HG03469 (cell line): ENCODE results near the gene HAUS2.
"Not testable (repeated sequence)": the region's sequence is repeated elsewhere in the genome, so short reads cannot be mapped to it uniquely, and the experiment has no call there.

Source experiments
- ATAC-seq: cut with Tn5 transposase; IDR thresholded peaks from one replicate; pipeline ENCODE4 v1.9.1; 2021; ENCODE audit warnings: mild to moderate bottlenecking, moderate library complexity, moderate number of reproducible peaks; ENCODE audit not compliant: unreplicated experiment

Gene HAUS2

GRCh38 chr15:42548249-42549031, at the start of gene HAUS2, which contains the start of gene LRRC57:
TSS of gene HAUS2 (plus strand) at chr15:42548838. CDS start at chr15:42548873, 35 bp downstream.
TSS of gene LRRC57 (minus strand) at chr15:42548793. CDS start at chr15:42548434, 359 bp downstream.
- ATAC-seq = no peak

GRCh38 chr15:42499858-42500609, 48.6 kb upstream of the HAUS2 start:
- ATAC-seq = no peak

- no peak for ATAC-seq
These were observed 46.2 kb upstream of the HAUS2 start for GRCh38 chr15:42502477-42502876.

- ATAC-seq = no peak
These were observed 44.8 kb upstream of the HAUS2 start for GRCh38 chr15:42503825-42504224.

- ATAC-seq = peak; percentile 5
These were observed 44.0 kb upstream of the HAUS2 start for GRCh38 chr15:42504631-42505030.

- ATAC-seq = no peak
These were observed 41.1 kb upstream of the HAUS2 start for GRCh38 chr15:42507514-42507913.

- no peak for ATAC-seq
These were observed 40.4 kb upstream of the HAUS2 start for GRCh38 chr15:42508263-42508690.

GRCh38 chr15:42510258-42511006, 38.2 kb upstream of the HAUS2 start:
- ATAC-seq = no peak

GRCh38 chr15:42511007-42511391, 37.6 kb upstream of the HAUS2 start:
- no peak for ATAC-seq

GRCh38 chr15:42523331-42523730, 25.3 kb upstream of the HAUS2 start:
- no peak for ATAC-seq

GRCh38 chr15:42528970-42529369, 19.7 kb upstream of the HAUS2 start:
- no peak for ATAC-seq

- ATAC-seq = no peak
These were observed 15.4 kb upstream of the HAUS2 start for GRCh38 chr15:42533246-42533645.

- ATAC-seq = no peak
These were observed 3.6 kb upstream of the HAUS2 start for GRCh38 chr15:42544853-42545629.

- ATAC-seq = no peak
These were observed 755 bp upstream of the HAUS2 start for GRCh38 chr15:42547918-42548248.

- ATAC-seq = no peak
These were observed 424 bp downstream of the HAUS2 start for GRCh38 chr15:42549032-42549491.

GRCh38 chr15:42549741-42550392, 1.2 kb downstream of the HAUS2 start:
- ATAC-seq = no peak

- no peak for ATAC-seq
These were observed 4.9 kb downstream of the HAUS2 start for GRCh38 chr15:42553554-42553953.

GRCh38 chr15:42556550-42557207, 8.0 kb downstream of the HAUS2 start:
- ATAC-seq = not testable (repeated sequence)

GRCh38 chr15:42558739-42559138, 10.1 kb downstream of the HAUS2 start:
- ATAC-seq = no peak
